HG02870 (cell line): ENCODE data around the gene NUDT21.
"Not testable (repeated sequence)": the region's sequence is repeated elsewhere in the genome, so short reads cannot be mapped to it uniquely, and the experiment has no call there.

Experiments used
- ATAC-seq: cut with Tn5 transposase; IDR thresholded peaks from one replicate; pipeline ENCODE4 v1.9.1; 2021; ENCODE audit warnings: mild to moderate bottlenecking, moderate library complexity; ENCODE audit not compliant: unreplicated experiment

The NUDT21 gene

GRCh38 chr16:56420613-56421012 is 30.5 kb downstream of the NUDT21 start:
- no peak for ATAC-seq

GRCh38 chr16:56419740-56420548 is 31.2 kb downstream of the NUDT21 start:
- ATAC-seq: no peak

- no peak for ATAC-seq
Measured at GRCh38 chr16:56417138-56417537, 34.0 kb downstream of the NUDT21 start.

GRCh38 chr16:56415875-56416274 is 35.3 kb downstream of the NUDT21 start:
- ATAC-seq: no peak

DNA sequence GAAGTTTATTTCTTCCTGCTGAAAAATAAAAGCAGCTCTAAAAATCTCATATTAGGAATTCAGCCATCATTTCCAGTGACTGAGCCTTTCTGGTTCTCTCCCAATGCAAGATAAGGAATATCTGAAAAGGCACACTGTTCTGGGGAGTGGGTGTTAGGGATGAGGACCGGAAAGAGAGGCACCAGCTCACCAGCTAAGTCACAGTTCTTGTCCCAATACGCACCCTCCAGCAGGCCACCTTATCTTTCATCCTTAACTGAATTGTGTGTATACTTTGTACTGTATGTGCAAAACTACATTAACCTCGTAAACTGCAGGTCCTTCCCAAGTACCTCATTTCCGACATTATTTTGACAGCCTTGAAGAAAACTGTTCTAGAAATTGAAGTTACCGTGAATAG is 36.8 kb downstream of the NUDT21 start:
- no peak for ATAC-seq

GRCh38 chr16:56413381-56413780 is 37.8 kb downstream of the NUDT21 start:
- no peak for ATAC-seq

- no peak for ATAC-seq
Measured at GRCh38 chr16:56411624-56412023, 39.5 kb downstream of the NUDT21 start.

- ATAC-seq: no peak
Measured at GRCh38 chr16:56411123-56411522, 40.0 kb downstream of the NUDT21 start.

DNA sequence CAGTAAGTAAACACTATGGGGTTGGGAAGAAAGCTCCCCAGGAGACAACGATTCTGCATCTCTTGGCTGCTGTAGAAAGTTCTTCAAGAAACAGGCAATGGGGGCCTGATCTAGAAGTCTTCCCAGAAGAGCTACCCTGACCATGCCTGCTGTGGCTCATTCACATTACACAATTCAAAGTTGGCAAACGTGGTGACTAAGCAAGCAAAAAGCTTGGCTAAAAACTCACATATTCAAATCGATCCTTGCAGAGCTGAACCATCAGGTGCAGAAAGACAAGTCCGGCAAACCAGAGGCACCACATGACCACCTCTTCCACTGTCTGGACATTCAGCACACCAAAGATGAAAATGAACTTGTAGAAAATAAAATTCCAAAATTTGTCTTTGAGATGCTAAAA is 41.9 kb downstream of the NUDT21 start:
- no peak for ATAC-seq

GRCh38 chr16:56408379-56409098 is 42.6 kb downstream of the NUDT21 start:
- ATAC-seq: no peak

GRCh38 chr16:56405977-56406672 is 45.0 kb downstream of the NUDT21 start:
- no peak for ATAC-seq

DNA sequence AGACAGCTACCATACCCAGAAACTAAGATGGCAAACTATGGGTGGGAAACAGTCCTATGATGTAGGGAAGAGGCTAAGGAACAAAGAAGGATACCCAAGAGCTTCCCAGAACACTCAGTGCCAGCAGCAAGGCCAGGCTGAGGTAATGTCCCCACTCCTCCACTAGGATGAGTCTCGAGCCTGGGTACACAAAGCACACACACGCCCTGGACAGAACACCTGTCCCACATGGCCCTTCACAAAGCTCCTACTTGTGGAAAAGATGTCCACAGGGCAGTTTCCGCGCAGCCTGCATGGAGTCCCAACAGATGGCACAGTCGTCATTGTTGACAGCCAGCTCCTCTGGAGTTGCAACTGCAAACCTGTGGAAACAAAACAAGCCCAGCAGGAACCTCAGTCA is 49.6 kb downstream of the NUDT21 start:
- ATAC-seq: no peak

DNA sequence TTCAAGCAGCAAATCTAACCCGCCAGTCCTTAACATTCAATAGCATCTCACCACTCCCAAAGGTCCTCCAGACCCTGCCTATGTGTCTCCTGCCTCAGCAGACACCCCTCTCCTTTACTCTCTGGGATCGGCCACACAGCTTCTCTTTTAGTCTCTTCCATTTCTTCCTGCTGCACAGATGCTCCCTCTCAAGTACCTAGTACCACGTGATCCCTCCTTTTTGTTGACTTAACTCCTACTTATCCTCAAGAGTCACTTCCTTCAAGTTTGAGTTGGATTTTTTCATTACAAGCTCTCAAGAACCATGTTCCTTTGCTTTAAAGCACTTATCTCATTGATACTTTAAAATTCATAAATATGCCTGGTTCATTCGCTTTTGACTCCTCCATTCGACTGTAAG is 50.7 kb downstream of the NUDT21 start:
- ATAC-seq: no peak

DNA sequence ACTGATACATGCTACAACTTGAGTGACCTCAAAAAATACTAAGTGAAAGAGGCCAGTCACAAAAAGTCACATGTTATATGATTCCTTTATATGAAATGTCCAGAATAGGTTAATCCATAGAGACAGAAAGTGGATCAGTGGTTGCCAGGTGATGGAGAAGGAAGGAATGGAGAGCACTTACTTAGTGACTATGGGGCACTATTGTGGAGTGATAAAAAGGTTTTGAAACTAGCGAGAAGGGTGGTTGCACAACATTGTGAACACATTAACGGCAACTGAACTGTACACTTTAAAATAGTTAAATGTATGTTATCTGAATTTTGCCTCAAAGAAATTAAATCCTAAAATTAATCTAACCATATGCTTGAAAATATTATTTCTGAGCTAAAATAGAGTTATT is 51.6 kb downstream of the NUDT21 start:
- no peak for ATAC-seq

DNA sequence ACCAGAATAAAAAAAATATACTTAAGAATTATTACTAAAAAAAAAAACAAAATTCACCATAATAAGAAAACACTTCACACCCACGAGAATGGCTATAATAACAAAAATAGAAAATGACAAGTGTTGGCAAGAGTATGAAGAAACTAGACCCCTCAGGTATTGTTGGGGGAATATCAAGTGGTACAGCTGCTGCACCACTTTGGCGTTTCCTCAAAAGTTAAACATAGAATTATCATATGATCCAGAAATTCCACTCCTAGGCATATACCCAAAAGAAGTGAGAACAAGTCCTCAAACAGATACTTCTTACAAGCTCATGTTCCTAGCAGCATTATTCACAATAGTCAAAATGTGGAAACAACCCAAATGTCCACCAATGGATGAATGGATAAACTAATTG is 52.1 kb downstream of the NUDT21 start:
- ATAC-seq: no peak

GRCh38 chr16:56396724-56397123 is 54.4 kb downstream of the NUDT21 start:
- ATAC-seq: not testable (repeated sequence)

DNA sequence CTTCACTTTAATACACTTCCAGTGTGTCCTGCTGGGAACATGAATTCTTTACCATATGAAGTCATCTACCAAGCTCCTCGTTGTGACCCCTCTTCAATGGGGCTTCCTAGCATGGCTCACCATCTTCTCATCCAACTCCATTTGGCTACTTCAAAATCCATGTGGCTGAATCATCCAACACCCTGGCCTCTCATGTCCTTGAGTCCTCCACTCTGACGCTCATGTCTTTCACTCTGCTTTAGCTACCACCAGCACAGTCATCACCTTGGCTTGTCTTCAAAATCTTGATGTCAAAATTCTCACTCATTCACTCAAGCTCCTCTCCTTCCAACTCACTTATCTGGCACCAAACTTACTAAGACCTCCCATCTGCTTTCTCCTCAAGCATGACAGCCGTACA is 61.6 kb downstream of the NUDT21 start:
- ATAC-seq: no peak

DNA sequence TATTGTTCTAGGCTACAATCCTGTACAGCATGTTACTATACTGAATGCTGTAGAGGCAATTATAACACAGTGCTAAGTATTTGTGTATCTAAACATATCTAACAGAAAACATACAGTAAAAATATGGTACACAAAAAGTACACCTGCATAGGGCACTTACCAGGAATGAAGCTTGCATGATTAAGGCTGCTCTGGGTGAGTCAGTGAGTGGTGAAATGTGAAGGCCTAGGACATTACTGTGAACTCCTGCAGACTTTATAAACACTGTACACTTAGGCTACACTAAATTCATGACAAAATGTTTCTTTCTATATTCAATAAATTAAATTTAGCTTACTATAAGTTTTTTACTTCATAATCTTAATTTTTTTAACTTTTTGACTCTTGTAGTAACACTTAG is 62.9 kb downstream of the NUDT21 start:
- ATAC-seq: no peak

- no peak for ATAC-seq
Measured at GRCh38 chr16:56387396-56387795, 63.7 kb downstream of the NUDT21 start.

DNA sequence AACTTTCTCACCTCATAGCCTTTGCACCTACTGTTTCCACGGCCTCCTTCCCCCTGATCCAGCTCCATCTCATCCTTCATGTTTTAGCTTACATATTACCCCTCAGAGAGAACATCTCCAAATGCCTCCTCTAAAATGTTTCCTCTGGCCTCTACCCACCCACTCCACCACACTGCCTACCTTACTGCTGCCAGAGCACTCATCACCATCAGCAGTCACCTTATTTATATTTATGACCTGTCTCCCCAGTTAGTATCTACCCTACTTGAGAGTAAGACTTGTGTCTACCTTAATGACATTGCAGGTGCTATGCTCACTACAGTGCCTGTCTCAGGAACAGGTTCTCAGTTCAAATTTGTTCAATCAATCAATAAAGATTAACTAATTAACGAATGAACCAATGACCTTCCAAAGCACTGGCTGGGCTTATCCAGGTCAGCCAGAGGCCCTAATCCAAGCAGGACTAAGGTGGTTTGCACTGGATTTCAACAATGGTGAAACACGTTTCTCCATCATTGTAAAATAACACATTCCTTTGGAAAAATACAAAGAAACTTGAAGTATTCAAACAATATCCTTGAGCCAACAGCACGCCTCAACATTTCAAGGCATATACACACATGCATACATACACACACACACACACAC is 66.9 kb downstream of the NUDT21 start:
- ATAC-seq: no peak

DNA sequence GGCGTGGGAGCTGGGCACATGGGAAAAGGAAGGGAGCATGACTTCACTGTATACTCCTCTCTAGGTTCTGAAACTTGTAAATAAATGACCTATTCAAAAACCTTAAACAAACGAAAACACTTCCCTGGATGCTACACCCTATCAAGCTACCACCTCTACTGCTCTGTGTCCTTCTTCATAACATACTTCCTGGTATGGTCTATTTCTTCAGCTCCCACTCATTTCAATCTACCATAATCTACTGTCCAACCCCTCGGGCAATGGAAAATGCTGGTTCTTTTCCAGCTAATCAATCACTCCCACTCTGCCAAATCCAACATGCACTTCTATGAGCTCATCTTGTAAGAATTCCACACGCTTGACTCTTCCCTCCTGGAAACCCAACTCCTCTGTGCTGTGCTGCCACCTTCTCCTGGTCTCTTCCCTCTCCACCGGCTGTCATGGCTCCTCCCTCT is 68.2 kb downstream of the NUDT21 start:
- no peak for ATAC-seq
